Aorta (tissue), 5 donors: ENCODE results near the gene SLC22A4. TPM values are rescaled to one million over a fixed set of nuclear protein-coding genes. Genes with fewer than 3 reads are reported as not detected.

ENCODE experiments used
- ATAC-seq: fragments of 200-7000 bp; cut with Tn5 transposase; one replicate; pipeline ENCODE4 v1.9.1; 2022; ENCODE audit warnings: moderate library complexity; ENCODE audit not compliant: low FRiP score
- DNase-seq, 2 donors: peaks; one replicate each; pipeline ENCODE4 v3.0.0-alpha.2; 2020
- H3K27ac ChIP-seq, 2 donors: one replicate each; pipeline ENCODE4 v1.5.1; 2013; ENCODE audit warnings: low read length in 2 of 2, mild to moderate bottlenecking in 2 of 2, moderate library complexity in 2 of 2, control low read depth in 1 of 2, inconsistent platforms in 1 of 2, low read depth in 1 of 2
- H3K27me3 ChIP-seq, 2 donors: one replicate each; pipeline ENCODE4 v1.6.1; 2013; ENCODE audit warnings: control low read depth in 1 of 2, low read length in 1 of 2, mild to moderate bottlenecking in 1 of 2, moderate library complexity in 1 of 2; ENCODE audit not compliant: insufficient read depth in 2 of 2, control insufficient read depth in 1 of 2
- H3K36me3 ChIP-seq, 2 donors: one replicate each; pipeline ENCODE4 v1.6.1; 2013; ENCODE audit warnings: control low read depth in 1 of 2, low read length in 1 of 2, mild to moderate bottlenecking in 1 of 2; ENCODE audit not compliant: insufficient read depth in 2 of 2, control insufficient read depth in 1 of 2
- H3K4me1 ChIP-seq, 2 donors: one replicate each; pipeline ENCODE4 v1.6.1; 2013; ENCODE audit warnings: low read length in 2 of 2, control low read depth in 1 of 2, mild to moderate bottlenecking in 1 of 2, moderate library complexity in 1 of 2; ENCODE audit not compliant: insufficient read depth in 2 of 2, control insufficient read depth in 1 of 2
- H3K4me3 ChIP-seq, 2 donors: one replicate each; pipeline ENCODE4 v1.5.1; 2013; ENCODE audit warnings: low read length in 2 of 2, control low read depth in 1 of 2, mild to moderate bottlenecking in 1 of 2
- H3K9me3 ChIP-seq: one replicate; pipeline ENCODE4 v1.6.1; 2013; ENCODE audit warnings: mild to moderate bottlenecking, low read length; ENCODE audit not compliant: control insufficient read depth
- whole genome bisulfite sequencing, 2 donors: extraction: QIAGEN DNeasy Blood & Tissue Kit; methylation state at CpG; one replicate each; pipeline ENCODE4 v1.1.7; 2013; 5-methylcytosine and 5-hydroxymethylcytosine counted together
- intact Hi-C, 2 donors: fragments of 100-400 bp; cut with DNase I; formaldehyde crosslinking; loops; one replicate each; pipeline versions ENCODE4 v1.14.2 to v1.15.0; 2022
- polyA plus RNA-seq, 2 donors: library from polyadenylated mRNA; stranded (reverse); fragments of 200-250 nt; gene quantifications; one replicate each; pipeline ENCODE4 v1.2.3, GENCODE V29; 2013
- total RNA-seq, 2 donors: library from RNA; stranded (reverse); fragmentation: NEBNext Ultra II Directional; extraction: Animal tissue kit (Norgen Biotek cat#: 25700); gene quantifications; one replicate each; pipeline ENCODE4 v1.2.1, GENCODE V29; 2021
- donor health status: healthy with polysubstance abuse.
- donor health status: Bipolar disorder and iron deficiency.
- donor health status: DM: no; HTN: no; CAD: no.
- donor health status: DM: no; HTN: no; CAD: no.
- donor health status: DM: yes; HTN: yes; CAD: no.

Gene SLC22A4
- total and polyA plus RNA-seq, 4 donors = 1.3 to 5.5 (median 3.1) TPM

DNA sequence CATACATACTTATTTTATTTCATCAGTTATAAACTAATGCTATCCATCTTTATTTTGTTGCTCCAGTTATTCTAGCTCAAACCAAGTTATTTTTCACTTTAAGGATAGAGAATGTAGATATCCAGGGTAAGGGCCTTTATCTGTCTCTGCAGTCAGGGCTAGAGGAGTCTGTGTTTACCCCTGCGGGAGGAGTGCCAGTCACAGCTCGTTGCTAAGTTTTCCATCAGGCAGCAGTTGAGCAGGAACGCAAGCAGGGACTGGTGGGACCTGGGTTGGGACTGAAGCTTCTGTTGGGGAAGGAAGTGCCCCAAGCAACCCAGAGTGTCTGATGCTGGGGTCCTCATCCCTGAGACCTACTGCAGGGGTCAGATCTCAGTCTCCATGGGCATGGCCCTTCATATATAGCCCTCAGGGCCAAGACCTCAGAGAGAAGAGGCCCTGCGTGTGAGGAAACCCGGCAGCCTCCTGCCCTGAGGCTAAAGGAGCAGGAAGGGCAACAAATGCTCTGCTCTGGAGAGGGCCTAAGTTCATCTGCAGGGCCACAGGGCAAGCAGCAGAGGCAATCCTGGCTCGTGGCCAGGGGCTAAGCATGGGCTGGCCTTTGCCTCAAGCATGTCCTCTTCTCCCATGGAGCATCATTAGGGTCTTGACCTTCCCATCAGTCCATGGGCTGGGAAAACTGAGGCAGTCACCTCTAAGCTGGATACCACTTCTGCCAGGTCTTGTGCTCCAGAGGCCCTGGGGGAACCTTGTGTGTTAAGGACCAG, 6.6 kb downstream of the SLC22A4 start:
- no peak for ATAC-seq
- intact Hi-C loops = no loop called here
- WGBS, 2 donors = 59 to 69% methylated on average over 6 of the region's 6 CpGs

DNA sequence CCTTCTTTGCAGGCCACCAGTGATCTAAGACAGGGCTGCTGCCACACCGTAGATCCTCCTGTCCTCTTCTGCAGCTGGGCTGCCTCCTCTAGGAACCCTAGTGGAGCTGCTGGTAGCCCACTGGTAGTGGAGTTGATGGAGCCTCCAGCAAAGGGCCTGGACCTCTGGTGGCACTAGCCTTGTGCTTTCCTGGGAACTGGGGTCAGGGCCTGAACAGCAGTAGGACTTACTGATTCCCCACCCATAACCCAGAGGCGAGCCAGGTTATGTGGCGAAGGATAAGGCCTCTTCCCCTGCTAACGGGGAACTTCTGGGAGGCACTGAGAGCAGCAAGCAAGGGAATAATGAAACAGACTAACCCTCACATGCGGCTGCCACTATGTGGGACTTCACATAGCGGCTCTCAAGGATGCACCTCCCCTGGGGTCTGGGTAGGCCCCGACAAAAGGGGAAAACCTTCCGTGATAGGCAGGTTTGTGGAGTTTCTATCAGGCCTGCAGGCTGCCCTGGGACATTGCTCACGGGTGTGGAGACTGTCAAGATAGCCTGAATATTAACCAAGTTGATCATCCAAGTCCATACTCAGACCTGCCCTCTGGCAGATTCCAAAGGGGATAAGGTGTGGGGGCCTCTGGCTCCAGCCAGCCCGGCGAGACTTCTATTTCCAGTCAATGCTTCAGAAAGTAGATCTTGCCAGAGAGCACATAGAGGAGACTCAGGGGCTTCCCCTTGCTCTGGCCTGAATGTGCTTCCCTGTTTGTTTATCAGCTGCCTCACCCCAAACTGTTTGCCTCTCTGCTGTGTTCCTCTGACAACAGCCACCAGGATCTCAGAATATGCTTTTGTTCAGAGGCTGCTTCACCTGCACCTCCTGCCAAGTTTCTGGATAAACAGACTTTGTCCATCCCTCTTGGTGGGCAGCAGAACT, 7.4 kb downstream of the SLC22A4 start:
- intact Hi-C loops = no loop called here
- no peaks in the 10 kb centered on the region for H3K4me1 ChIP-seq
- DNase-seq = no peak
- no peak overlapping the region for H3K27ac ChIP-seq
- H3K36me3 ChIP-seq = no peaks in the 10 kb centered on the region
- H3K9me3 ChIP-seq = no peaks in the 10 kb centered on the region
- 85 to 87% methylated on average over 11 of the region's 11 CpGs for WGBS, 2 donors
- no peaks in the 10 kb centered on the region for H3K27me3 ChIP-seq
- H3K4me3 ChIP-seq = no peak overlapping the region
- no peak for ATAC-seq

More for the DNA sequence above, 6.6 kb downstream of the SLC22A4 start:
- Histone ChIP-seq H3K9me3 (no peaks in the 10 kb centered on the region), H3K36me3 (no peaks in the 10 kb centered on the region), H3K4me3 (no peak overlapping the region), H3K4me1 (no peaks in the 10 kb centered on the region), H3K27ac (no peak overlapping the region), H3K27me3 (no peaks in the 10 kb centered on the region)
- DNase-seq = no peak

DNA sequence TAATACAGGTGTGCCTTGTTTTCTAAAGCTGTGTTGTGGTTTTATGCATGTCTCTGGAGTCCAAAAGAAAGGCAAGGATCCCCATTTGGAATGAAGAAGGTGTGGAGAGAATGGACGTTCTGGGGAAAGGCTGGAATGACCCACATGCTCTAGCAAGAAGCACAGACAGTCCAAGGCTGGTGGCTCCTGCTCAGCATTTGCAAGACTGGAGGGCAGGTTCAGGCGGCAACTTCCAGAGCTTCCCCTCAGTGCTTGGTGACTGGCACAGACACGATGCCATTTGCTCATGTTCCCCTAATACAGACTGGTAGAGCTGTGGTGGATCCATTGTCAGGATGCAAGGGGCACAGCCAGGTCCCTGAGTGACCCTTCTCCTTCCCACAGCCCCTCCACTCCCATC, 8.2 kb downstream of the SLC22A4 start:
- Histone ChIP-seq H3K9me3 (no peaks in the 10 kb centered on the region), H3K27ac (no peak overlapping the region), H3K36me3 (no peaks in the 10 kb centered on the region), H3K4me1 (no peaks in the 10 kb centered on the region), H3K27me3 (no peaks in the 10 kb centered on the region), H3K4me3 (no peak overlapping the region)
- intact Hi-C loops = no loop called here
- no peak for ATAC-seq
- WGBS, 2 donors = 93 to 94% methylated on average over 3 of the region's 3 CpGs
- DNase-seq = no peak

DNA sequence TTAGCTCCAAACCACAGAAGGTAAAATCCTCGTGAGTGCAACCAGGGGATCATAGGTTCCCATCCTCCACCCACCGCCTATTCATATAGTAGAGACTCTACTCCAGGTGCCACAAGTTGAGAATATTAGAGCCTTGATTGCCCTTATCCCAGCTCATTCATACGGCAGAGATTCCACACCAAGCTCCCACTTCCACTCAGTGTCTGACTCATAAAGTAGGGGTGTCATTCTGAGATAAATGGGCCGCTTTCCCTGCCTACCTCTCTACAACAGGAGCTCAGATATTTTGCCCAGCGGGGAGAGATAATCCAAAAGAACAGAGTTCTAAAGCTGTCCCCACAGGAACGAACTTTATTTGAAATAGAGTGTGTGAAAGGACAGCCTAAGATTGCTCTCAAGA, 9.4 kb downstream of the SLC22A4 start:
- DNase-seq (no peak), ATAC-seq (no peak)
- intact Hi-C loops = no loop called here
- no peaks in the 10 kb centered on the region for H3K36me3 ChIP-seq
- H3K9me3 ChIP-seq = no peaks in the 10 kb centered on the region
- H3K27ac ChIP-seq = no peak overlapping the region
- H3K4me1 ChIP-seq = no peaks in the 10 kb centered on the region
- no peak overlapping the region for H3K4me3 ChIP-seq
- 96 to 97% methylated on average over 6 of the region's 6 CpGs for WGBS, 2 donors
- no peaks in the 10 kb centered on the region for H3K27me3 ChIP-seq

DNA sequence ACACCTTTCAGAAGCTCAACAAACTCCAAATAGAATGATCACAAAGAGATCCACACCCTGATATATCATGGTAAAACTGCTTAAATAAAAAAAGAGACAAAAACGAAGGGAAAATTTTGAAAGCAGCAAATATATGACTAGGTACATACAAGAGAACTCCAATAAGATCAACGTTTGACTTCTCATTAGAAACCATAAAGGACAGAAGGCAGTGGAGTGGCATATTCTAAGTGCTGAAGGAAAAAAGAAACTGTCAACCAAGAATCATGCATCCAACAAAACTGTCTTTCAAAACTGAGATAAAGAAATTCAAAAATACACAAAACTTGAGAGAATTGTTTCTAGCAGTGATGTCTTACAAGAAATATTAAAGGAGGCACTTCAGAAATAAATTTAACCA, 11.2 kb downstream of the SLC22A4 start:
- H3K4me3 ChIP-seq = no peak overlapping the region
- H3K36me3 ChIP-seq = no peaks in the 10 kb centered on the region
- no peak overlapping the region for H3K27ac ChIP-seq
- intact Hi-C loops = no loop called here
- DNase-seq = no peak
- no peaks in the 10 kb centered on the region for H3K9me3 ChIP-seq
- H3K4me1 ChIP-seq = no peaks in the 10 kb centered on the region
- WGBS, 2 donors = 86 to 87% methylated on average over 2 of the region's 2 CpGs
- no peak for ATAC-seq
- no peaks in the 10 kb centered on the region for H3K27me3 ChIP-seq

DNA sequence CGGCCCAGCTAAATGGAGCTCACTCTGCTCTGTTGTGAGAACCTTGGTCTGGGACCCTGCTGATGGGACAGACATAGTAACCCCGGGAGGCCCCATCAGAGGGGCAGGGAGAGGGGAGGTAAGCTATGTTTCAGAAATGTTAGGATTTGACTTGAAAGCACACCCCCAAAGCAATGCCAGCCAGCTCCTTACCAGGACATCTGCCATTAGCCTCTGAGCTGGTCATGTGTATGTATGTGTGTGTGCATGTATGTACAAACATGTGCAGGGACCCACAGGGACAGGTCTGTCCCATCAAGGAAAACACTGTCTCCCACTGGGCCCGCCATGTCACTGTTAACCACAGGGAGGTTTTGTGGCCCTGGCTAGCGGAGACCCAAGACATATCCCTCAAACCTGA, 14.5 kb downstream of the SLC22A4 start:
- no peak for ATAC-seq
- no peak overlapping the region for H3K27ac ChIP-seq
- no peaks in the 10 kb centered on the region for H3K9me3 ChIP-seq
- no peaks in the 10 kb centered on the region for H3K36me3 ChIP-seq
- 93 to 98% methylated on average over 4 of the region's 4 CpGs for WGBS, 2 donors
- intact Hi-C loops = no loop called here
- no peak overlapping the region for H3K4me3 ChIP-seq
- DNase-seq = no peak
- no peaks in the 10 kb centered on the region for H3K4me1 ChIP-seq
- H3K27me3 ChIP-seq = no peaks in the 10 kb centered on the region

DNA sequence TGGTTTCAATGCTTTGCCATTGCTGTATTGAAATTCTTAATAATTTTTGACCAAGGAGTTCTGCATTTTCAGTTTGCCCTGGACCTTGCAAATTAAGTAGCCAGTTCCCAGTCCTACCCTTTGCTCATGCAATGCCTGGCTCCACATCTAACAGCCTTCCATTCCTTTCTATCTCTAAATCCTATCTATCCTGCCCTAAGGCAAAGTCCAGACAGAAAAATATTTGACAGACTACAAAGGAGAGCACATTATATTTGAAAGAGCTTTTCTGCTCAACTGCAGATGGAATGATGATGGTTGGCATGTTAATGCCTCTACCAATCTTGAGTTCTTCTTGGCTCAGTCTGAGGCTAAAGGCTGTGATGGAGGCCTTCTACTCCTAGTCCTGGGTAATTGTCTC, 15.5 kb downstream of the SLC22A4 start:
- Histone ChIP-seq H3K27ac (no peak overlapping the region), H3K9me3 (no peaks in the 10 kb centered on the region), H3K27me3 (no peaks in the 10 kb centered on the region), H3K4me1 (no peaks in the 10 kb centered on the region), H3K36me3 (no peaks in the 10 kb centered on the region), H3K4me3 (no peak overlapping the region)
- no peak for ATAC-seq
- intact Hi-C loops = no loop called here
- no peak for DNase-seq

DNA sequence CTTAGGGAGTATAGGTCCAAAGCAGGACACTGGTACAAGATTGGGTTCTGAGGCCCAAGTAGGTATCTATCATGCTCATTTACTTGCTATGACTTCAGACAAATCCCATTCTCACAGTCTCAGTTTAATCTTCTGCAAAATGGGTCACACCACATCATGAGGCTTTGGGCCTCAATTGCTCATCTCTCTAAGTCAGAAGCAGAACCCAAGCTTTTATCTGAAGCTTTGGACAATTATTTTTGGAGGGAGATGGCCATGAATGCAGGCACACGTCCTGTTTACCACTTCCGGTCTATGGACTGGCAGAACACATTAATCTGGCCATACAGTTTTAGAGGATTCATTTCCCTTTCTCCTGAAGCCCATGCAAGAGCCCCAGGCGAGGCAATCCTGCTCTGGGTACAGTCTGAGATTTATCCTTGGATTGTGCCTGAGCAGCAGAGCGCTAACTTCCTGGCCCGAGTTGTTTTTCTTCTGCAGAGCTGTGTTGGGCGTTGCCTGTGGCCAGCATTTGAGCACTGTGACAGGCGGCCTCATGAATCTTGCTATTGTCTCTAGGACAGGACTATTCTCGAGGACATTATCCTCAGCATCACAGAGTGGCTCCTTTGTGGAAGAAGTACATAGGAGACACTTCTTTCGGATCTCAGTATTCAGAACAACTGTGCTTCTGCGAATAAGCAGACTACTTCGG, 16.1 kb downstream of the SLC22A4 start:
- H3K27ac ChIP-seq = peak overlapping the region in 1 of 2 donors; percentile 23
- no peak for ATAC-seq
- intact Hi-C loops = no loop called here

More for the DNA sequence above, 16.1 kb downstream of the SLC22A4 start:
- no peaks in the 10 kb centered on the region for H3K9me3 ChIP-seq
- no peak for DNase-seq
- H3K36me3 ChIP-seq = no peaks in the 10 kb centered on the region
- no peaks in the 10 kb centered on the region for H3K27me3 ChIP-seq
- H3K4me1 ChIP-seq = no peaks in the 10 kb centered on the region
- H3K4me3 ChIP-seq = no peak overlapping the region
- WGBS, 2 donors = 21 to 33% methylated on average over 11 of the region's 11 CpGs
